B cell (primary cell): ENCODE measurements around the gene SLC30A2.

Experiments used
- EZH2 ChIP-seq: IDR thresholded peaks from 2 replicates; pipeline ENCODE4 v1.6.1; 2012; ENCODE audit warnings: borderline replicate concordance, low read depth, mild to moderate bottlenecking, moderate library complexity, low read length; ENCODE audit not compliant: insufficient read depth, poor library complexity, severe bottlenecking
- TF ChIP-seq, protein P1 (sequence below): fragments of 200-600 bp; IDR thresholded peaks from one replicate; pipeline ENCODE4 v1.8.0; 2022; ENCODE audit warnings: antibody characterized with exemption, mild to moderate bottlenecking

GRCh38 chr1:26023009-26023408 is 22.9 kb downstream of the SLC30A2 start:
- TF ChIP-seq, protein P1, sequence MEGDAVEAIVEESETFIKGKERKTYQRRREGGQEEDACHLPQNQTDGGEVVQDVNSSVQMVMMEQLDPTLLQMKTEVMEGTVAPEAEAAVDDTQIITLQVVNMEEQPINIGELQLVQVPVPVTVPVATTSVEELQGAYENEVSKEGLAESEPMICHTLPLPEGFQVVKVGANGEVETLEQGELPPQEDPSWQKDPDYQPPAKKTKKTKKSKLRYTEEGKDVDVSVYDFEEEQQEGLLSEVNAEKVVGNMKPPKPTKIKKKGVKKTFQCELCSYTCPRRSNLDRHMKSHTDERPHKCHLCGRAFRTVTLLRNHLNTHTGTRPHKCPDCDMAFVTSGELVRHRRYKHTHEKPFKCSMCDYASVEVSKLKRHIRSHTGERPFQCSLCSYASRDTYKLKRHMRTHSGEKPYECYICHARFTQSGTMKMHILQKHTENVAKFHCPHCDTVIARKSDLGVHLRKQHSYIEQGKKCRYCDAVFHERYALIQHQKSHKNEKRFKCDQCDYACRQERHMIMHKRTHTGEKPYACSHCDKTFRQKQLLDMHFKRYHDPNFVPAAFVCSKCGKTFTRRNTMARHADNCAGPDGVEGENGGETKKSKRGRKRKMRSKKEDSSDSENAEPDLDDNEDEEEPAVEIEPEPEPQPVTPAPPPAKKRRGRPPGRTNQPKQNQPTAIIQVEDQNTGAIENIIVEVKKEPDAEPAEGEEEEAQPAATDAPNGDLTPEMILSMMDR: no peak
- no peak for TF ChIP-seq EZH2
